Measurements from ENCODE around the gene RENBP.

- TF ChIP-seq ZFX (IDR thresholded peaks at IDR 0.05; ENCODE audit: borderline replicate concordance) = no peak
- peak; percentile 90 for TF ChIP-seq CTCF (IDR thresholded peaks at IDR 0.05)
These were observed 2.7 kb upstream of the RENBP start for GRCh38 chrX:153947009-153947769.

Data from 22Rv1 (cell line).